MM.1S (cell line): ENCODE results near the gene RC3H2.

ENCODE experiments used
- DNase-seq: peaks from one replicate; pipeline ENCODE4 v3.0.0-alpha.2; 2015
- H2AFZ ChIP-seq: fragments of 300-600 bp; sonication (generic); 2 replicates; pipeline ENCODE4 v1.6.0; 2016; ENCODE audit warnings: antibody characterized with exemption, low read length
- H3F3A ChIP-seq: fragments of 300-600 bp; sonication (generic); 2 replicates; pipeline ENCODE4 v1.6.1; 2016; ENCODE audit warnings: mild to moderate bottlenecking, antibody characterized with exemption, low read length, moderate library complexity, mixed read lengths; ENCODE audit not compliant: insufficient read depth
- H3K27ac ChIP-seq: fragments of 300-600 bp; sonication (generic); 2 replicates; pipeline ENCODE4 v1.5.1; 2016; ENCODE audit warnings: mild to moderate bottlenecking, low read length
- H3K27me3 ChIP-seq: fragments of 300-600 bp; sonication (generic); replicated peaks from 2 replicates; pipeline ENCODE4 v1.6.0; 2016; ENCODE audit warnings: low read length; ENCODE audit not compliant: insufficient read depth
- H3K36me3 ChIP-seq: fragments of 300-600 bp; sonication (generic); replicated peaks from 2 replicates; pipeline ENCODE4 v1.6.1; 2016; ENCODE audit warnings: mild to moderate bottlenecking, low read length, mixed read lengths; ENCODE audit not compliant: insufficient read depth
- H3K4me1 ChIP-seq: fragments of 300-600 bp; sonication (generic); 2 replicates; pipeline ENCODE4 v1.6.1; 2016; ENCODE audit warnings: low read length, mixed read lengths
- H3K4me2 ChIP-seq: fragments of 300-600 bp; sonication (generic); 2 replicates; pipeline ENCODE4 v1.6.0; 2016; ENCODE audit warnings: low read depth, low read length
- H3K4me3 ChIP-seq: fragments of 300-600 bp; sonication (generic); 2 replicates; pipeline ENCODE4 v1.5.1; 2016; ENCODE audit warnings: low read length, mixed read lengths
- H3K79me2 ChIP-seq: fragments of 300-600 bp; sonication (generic); 2 replicates; pipeline ENCODE4 v1.6.1; 2016; ENCODE audit warnings: mixed run types, low read length, mixed read lengths
- H3K9ac ChIP-seq: fragments of 300-600 bp; sonication (generic); 2 replicates; pipeline ENCODE4 v1.6.1; 2016; ENCODE audit warnings: low read length, mixed read lengths
- H3K9me2 ChIP-seq: fragments of 300-600 bp; sonication (generic); replicated peaks from 2 replicates; pipeline ENCODE4 v1.6.1; 2016; ENCODE audit warnings: mild to moderate bottlenecking, low read length, mixed read lengths; ENCODE audit not compliant: insufficient read depth
- H3K9me3 ChIP-seq: fragments of 300-600 bp; sonication (generic); replicated peaks from 2 replicates; pipeline ENCODE4 v1.6.1; 2016; ENCODE audit warnings: mild to moderate bottlenecking, low read length, mixed read lengths; ENCODE audit not compliant: insufficient read depth
- H4K20me1 ChIP-seq: fragments of 300-600 bp; sonication (generic); 2 replicates; pipeline ENCODE4 v1.6.1; 2016; ENCODE audit warnings: mild to moderate bottlenecking, low read length, moderate library complexity, mixed read lengths; ENCODE audit not compliant: insufficient read depth
- EZH2 ChIP-seq: fragments of 300-600 bp; sonication (generic); optimal IDR thresholded peaks from 2 replicates; pipeline ENCODE3; 2017; ENCODE audit warnings: low read depth, mild to moderate bottlenecking, antibody characterized with exemption, low read length, mixed read lengths
- EZH2phosphoT487 ChIP-seq: fragments of 300-600 bp; sonication (generic); IDR thresholded peaks from 2 replicates; pipeline ENCODE4 v1.6.1; 2018; ENCODE audit warnings: antibody characterized with exemption, low read length
- TF ChIP-seq, protein P1 (sequence below): fragments of 300-600 bp; sonication (generic); IDR thresholded peaks from 2 replicates; pipeline ENCODE4 v1.5.1; 2016; ENCODE audit warnings: antibody characterized with exemption, low read length, mixed read lengths

RC3H2 gene

DNA sequence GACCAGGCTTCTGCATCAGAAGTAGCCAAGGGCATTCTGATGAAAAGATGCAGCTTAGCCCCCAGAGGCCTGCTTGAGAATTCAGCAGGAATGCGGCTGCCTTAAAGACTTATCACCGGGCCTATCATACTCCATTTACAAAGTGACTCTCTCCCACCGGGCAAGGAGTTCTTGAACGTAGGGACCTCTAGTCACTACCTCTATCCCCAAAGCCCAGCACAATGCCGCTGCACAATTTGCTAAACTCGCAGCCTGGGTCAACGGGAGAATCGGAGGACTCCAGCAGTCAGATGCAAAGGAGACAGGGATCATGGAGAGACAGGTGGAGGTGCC is 77.4 kb downstream of the RC3H2 start:
- peak overlapping the region; percentile 98 for H3K4me3 ChIP-seq
- no peak overlapping the region for H3K27ac ChIP-seq
- H3K4me2 ChIP-seq: peak overlapping the region; percentile 63
- H3K4me1 ChIP-seq: peaks cover 5% of the 10 kb centered on the region; the same call in 1 of the 2 replicates
- DNase-seq: no peak
- H3K27me3 ChIP-seq: no peaks in the 10 kb centered on the region
- peak overlapping the region; percentile 98 for H2AFZ ChIP-seq
- no peaks in the 10 kb centered on the region for H3K9me3 ChIP-seq
- H3F3A ChIP-seq: no peaks in the 10 kb centered on the region
- TF ChIP-seq, protein P1, sequence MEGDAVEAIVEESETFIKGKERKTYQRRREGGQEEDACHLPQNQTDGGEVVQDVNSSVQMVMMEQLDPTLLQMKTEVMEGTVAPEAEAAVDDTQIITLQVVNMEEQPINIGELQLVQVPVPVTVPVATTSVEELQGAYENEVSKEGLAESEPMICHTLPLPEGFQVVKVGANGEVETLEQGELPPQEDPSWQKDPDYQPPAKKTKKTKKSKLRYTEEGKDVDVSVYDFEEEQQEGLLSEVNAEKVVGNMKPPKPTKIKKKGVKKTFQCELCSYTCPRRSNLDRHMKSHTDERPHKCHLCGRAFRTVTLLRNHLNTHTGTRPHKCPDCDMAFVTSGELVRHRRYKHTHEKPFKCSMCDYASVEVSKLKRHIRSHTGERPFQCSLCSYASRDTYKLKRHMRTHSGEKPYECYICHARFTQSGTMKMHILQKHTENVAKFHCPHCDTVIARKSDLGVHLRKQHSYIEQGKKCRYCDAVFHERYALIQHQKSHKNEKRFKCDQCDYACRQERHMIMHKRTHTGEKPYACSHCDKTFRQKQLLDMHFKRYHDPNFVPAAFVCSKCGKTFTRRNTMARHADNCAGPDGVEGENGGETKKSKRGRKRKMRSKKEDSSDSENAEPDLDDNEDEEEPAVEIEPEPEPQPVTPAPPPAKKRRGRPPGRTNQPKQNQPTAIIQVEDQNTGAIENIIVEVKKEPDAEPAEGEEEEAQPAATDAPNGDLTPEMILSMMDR: no peak
- TF ChIP-seq EZH2 (no peak), EZH2phosphoT487 (no peak)
- 0 out of 2 replicates have a peak, but pooled peaks cover 10% of the 10 kb centered on the region for H3K36me3 ChIP-seq
- H3K79me2 ChIP-seq: peaks cover 49% of the 10 kb centered on the region
- H4K20me1 ChIP-seq: no peaks in the 10 kb centered on the region
- H3K9me2 ChIP-seq: no peaks in the 10 kb centered on the region
- peak overlapping the region; percentile 93 for H3K9ac ChIP-seq

DNA sequence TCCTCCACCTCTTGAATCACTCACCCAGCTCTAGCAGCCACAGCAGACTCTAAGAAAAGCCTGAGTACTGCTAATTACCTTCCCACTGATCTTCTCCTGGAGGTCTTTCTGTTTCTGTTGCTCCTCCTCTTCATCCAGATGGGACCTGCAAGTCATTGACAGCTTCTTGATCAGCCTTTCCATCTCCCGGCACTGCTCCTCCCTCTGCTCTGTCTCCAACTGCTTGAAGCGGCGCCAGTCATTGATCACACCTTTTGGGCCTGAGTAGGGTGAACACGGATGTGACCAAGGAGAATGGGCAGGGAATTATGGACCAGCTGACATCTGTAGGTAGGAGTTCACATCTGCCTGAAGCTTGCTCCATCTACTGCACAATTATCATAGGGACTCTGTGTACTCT is 82.2 kb downstream of the RC3H2 start:
- Histone ChIP-seq H4K20me1 (no peaks in the 10 kb centered on the region), H3K4me3 (no peak overlapping the region), H3K4me2 (no peak overlapping the region), H3K9ac (no peak overlapping the region), H3K27ac (no peak overlapping the region), H3K79me2 (peaks cover 44% of the 10 kb centered on the region), H3K36me3 (0 out of 2 replicates have a peak, but pooled peaks cover 10% of the 10 kb centered on the region), H3K9me2 (no peaks in the 10 kb centered on the region), H3K27me3 (no peaks in the 10 kb centered on the region), H3K4me1 (peaks cover 5% of the 10 kb centered on the region; the same call in 1 of the 2 replicates), H2AFZ (no peak overlapping the region), H3K9me3 (no peaks in the 10 kb centered on the region), H3F3A (no peaks in the 10 kb centered on the region)
- TF ChIP-seq EZH2phosphoT487: no peak
- no peak for TF ChIP-seq EZH2
- TF ChIP-seq, protein P1: no peak
- no peak for DNase-seq

DNA sequence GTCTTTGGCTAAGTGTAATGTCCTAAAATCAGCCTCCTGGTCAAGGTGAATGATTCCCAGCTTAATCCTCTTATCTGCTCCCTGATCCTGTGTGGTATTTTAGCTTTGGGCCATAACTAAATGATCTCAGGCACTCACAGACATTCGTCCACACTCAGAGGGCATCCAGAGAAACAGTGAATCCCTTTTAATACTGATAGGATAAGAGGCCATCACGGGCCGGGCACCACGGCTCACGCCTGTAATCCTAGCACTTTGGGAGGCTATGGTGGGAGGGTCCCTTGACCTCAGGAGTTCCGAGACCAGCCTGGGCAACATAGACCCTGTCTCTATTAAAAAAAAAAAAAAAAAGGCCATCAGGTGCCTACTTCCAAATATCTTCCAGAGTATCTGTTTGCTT is 83.1 kb downstream of the RC3H2 start:
- Histone ChIP-seq H3K9me3 (no peaks in the 10 kb centered on the region), H3K4me2 (no peak overlapping the region), H2AFZ (no peak overlapping the region), H4K20me1 (no peaks in the 10 kb centered on the region), H3F3A (no peaks in the 10 kb centered on the region), H3K9ac (no peak overlapping the region), H3K79me2 (peaks cover 36% of the 10 kb centered on the region), H3K4me3 (no peak overlapping the region), H3K9me2 (no peaks in the 10 kb centered on the region), H3K4me1 (peaks cover 2% of the 10 kb centered on the region; the same call in 1 of the 2 replicates), H3K27me3 (no peaks in the 10 kb centered on the region), H3K27ac (no peak overlapping the region), H3K36me3 (0 out of 2 replicates have a peak, but pooled peaks cover 10% of the 10 kb centered on the region)
- DNase-seq: no peak
- no peak for TF ChIP-seq EZH2
- TF ChIP-seq, protein P1: no peak
- no peak for TF ChIP-seq EZH2phosphoT487
